HG03442 (cell line): Measurements from ENCODE around the gene PAFAH1B2.
"Not testable (repeated sequence)": the region's sequence is repeated elsewhere in the genome, so short reads cannot be mapped to it uniquely, and the experiment has no call there.

Experiments used
- ATAC-seq: cut with Tn5 transposase; IDR thresholded peaks from one replicate; pipeline ENCODE4 v1.9.1; 2021; ENCODE audit warnings: mild to moderate bottlenecking, moderate library complexity; ENCODE audit not compliant: unreplicated experiment

The PAFAH1B2 gene

GRCh38 chr11:117201658-117202305, 57.7 kb downstream of the PAFAH1B2 start:
- ATAC-seq, result no peak

DNA sequence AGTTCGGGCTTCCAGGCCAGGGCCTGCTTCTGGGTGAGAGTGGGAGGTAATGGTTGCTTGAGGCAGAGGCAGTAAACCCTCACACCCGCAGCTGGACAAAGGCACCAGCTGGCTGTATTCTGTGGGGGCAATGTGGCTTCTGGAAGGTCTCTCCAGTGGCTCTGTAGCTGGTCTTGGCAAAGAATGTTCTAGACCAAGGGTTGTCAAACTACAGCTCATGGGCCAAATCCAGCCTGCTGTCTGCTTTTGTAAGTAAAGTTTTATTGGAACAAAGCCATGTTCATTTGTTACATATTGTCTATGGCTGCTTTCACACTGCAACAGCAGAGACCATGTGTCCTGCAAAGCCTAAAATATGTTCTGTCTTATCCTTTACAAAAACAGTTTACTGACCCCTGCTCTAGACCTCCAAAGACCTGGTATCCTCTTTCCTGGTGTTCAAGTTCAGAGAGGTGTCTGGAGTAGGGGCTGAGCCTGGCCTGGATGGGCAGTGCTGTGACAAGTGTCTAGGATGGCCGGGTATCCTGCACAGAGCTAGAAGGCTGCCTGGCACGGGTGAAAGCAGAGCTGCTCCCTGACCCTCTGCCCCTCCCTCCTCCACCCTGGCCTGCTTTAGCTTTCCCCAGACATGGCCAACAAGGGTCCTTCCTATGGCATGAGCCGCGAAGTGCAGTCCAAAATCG, 58.4 kb downstream of the PAFAH1B2 start:
- ATAC-seq, result no peak

GRCh38 chr11:117203069-117203407, 59.0 kb downstream of the PAFAH1B2 start:
- ATAC-seq, result no peak

- no peak for ATAC-seq
These were observed 60.4 kb downstream of the PAFAH1B2 start for GRCh38 chr11:117204283-117205080.

- no peak for ATAC-seq
These were observed 61.2 kb downstream of the PAFAH1B2 start for GRCh38 chr11:117205211-117205818.

GRCh38 chr11:117206111-117206510, 62.0 kb downstream of the PAFAH1B2 start:
- ATAC-seq, result not testable (repeated sequence)

- ATAC-seq, result not testable (repeated sequence)
These were observed 62.8 kb downstream of the PAFAH1B2 start for GRCh38 chr11:117206859-117207258.

GRCh38 chr11:117207481-117207880, 63.4 kb downstream of the PAFAH1B2 start:
- not testable (repeated sequence) for ATAC-seq

DNA sequence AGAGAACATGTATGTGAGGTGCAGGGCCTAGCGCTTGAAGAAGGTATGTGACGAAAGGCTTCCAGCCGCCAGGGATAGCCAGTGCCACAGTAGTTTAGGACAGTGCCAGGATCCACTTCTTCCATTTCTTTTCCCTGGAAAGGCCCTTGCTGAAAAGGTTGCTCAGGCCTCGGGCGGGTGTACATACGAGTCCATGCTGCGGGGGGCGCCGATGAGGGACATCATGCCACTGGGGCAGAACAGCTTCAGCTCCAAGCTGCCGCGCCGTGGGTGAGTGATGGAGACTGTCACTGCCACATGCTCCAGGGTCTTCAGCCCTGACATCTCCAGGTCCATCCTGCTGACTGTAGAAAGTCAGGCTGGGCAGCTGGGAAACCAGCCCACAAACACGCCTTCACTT, 64.6 kb downstream of the PAFAH1B2 start:
- ATAC-seq, result not testable (repeated sequence)

DNA sequence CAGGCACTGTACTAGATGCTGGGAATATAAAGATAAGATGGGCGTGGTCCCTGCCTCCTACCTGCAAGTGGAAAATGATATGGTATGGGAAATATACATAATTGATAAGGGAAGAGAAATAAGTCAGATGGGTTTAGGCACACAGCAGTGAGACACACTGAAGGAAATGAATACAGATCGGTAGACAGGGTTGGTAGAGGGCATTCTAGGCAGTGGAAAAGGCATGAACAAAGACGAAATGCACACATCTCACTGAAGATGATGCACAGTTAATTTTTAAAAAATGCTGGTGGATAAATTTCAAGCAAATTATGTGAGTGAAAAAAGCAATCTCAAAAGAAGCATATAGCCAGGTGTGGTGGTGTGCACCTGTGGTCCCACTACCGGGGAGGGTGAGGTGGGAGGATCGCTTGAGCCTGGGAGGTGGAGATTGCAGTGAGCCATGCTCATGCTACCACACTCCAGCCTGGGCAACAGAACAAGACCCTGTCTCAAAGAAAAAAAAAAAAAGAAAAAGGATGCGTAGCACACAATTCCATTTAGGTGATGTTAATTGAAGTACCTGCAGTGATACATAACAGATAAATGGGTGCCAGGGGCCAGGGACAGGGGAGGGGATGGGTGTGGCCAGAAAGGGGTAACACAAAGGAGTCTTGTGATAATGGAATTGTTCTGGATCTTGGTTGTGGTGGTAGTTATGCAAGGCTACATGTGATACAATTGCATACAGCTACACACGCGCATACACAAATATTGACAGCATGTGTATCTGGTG, 65.5 kb downstream of the PAFAH1B2 start:
- not testable (repeated sequence) for ATAC-seq

GRCh38 chr11:117210620-117211019, 66.5 kb downstream of the PAFAH1B2 start:
- no peak for ATAC-seq

GRCh38 chr11:117212697-117213355, 68.7 kb downstream of the PAFAH1B2 start:
- no peak for ATAC-seq

DNA sequence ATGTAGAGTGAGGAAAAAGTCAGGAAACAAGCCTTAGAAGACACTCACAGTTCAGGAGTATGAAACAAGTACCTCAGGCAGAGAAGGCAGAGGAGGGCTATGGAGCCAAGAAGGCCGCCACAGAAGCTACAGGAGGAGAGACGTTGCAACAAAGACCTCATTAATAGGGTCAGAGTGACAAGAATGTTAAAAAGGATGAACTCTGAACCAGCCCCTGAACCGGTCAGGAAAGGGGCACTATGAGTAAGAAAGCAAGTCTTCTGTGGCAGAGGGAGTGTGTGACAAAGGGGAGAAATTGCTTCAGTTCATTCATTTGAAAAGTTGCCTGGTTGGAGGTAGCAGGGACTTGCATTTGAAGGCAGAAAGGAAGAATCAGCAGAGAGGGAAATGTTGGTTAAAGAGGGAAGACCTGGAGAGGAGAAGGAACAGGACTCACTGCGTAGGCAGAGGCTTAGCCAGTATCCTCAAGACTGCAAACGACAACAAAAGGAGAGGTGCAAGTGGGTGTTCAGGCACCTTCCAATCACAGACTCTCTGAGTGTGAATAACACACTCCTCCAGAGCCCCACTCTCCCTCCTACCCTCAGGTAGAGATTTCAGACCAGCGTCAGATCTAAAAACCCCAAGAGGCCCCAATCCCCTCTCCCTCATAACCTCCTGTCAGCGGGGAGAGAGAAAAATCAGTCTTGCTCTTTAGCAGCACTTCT, 70.5 kb downstream of the PAFAH1B2 start:
- ATAC-seq, result no peak

GRCh38 chr11:117217141-117218084, 73.3 kb downstream of the PAFAH1B2 start:
- ATAC-seq, result no peak

DNA sequence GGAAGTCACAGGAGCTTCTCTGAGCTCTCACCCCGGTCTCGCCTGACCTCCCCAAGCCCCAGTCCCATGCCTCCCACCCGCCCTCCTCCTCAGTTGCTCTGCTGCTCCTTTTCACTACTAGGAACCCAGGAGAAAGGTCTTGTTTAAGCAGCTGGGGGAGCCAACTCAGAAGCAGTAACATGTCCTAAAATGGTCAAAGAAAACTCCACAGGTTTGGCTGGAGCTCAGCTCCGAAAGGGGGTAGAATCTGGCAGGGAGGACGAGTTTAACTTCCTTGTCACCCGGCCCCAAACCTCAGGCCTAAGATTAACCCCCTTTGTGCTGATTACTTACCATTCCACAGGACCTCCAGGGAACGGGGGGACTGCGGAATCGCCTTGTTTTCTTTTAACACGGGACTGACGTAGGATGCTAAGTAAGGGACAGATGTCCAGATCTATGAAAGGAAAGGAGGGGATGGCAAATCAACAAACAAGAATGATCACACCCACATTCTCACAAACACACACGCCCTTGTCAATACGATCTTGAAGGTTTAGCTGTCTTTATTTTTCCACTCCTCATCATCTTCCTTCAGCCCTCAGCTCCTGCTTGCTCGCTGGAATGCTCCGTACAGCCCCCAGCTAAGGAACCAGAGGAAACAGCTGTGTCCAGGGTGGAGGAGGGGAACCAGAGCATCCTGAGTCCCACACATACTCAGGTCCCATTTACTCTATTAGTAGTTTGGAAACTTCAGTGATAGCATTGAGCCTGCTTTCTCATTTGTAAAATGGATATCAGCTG, 74.2 kb downstream of the PAFAH1B2 start:
- ATAC-seq, result no peak

- no peak for ATAC-seq
These were observed 74.9 kb downstream of the PAFAH1B2 start for GRCh38 chr11:117219001-117219400.

GRCh38 chr11:117219455-117219854, 75.4 kb downstream of the PAFAH1B2 start:
- no peak for ATAC-seq

DNA sequence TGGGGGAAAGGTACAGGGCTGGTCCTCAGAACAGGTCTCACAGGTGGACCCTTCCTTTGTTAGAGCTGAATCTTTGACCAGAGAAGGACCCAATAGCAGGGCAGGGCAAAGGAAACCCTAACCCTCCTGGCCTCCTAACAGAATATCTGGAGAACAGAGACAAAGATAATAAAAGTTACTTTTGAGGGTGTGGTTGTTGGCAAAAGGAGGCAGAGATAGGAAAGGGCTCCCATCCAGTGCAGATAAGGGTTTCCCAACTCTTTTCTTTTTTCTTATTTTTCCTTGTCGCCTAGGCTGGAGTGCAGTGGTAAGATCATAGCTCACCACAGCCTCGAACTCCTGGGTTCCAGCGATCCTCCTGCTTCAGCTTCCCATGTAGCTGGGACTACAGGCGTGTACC, 75.9 kb downstream of the PAFAH1B2 start:
- no peak for ATAC-seq
